Hippocampal formation (tissue), 2 donors: ENCODE measurements around the gene ASPN.
A peak's percentile ranks its signal among the peaks of the same experiment; 100 is the strongest.
"Not testable (repeated sequence)": the region's sequence is repeated elsewhere in the genome, so short reads cannot be mapped to it uniquely, and the experiment has no call there.

Experiments
- DNase-seq, 2 donors: peaks; one replicate each; lab custom pipeline; 2025; lab: John Stamatoyannopoulos, UW

ASPN gene

GRCh38 chr9:92411157-92411556 is 71.1 kb downstream of the ASPN start:
- DNase-seq, result not testable (repeated sequence)

GRCh38 chr9:92408747-92409478 is 73.4 kb downstream of the ASPN start:
- DNase-seq, result no peak

GRCh38 chr9:92407818-92408217 is 74.5 kb downstream of the ASPN start:
- DNase-seq, result no peak

- peak; percentile 24 to 44 for DNase-seq
Measured at GRCh38 chr9:92406477-92406876, 75.8 kb downstream of the ASPN start.
